Neural progenitor cell (in vitro differentiated cells): ENCODE measurements around the gene CAVIN2. TPM values are rescaled to one million over a fixed set of nuclear protein-coding genes. Genes with fewer than 3 reads are reported as not detected.

Source experiments
- DNase-seq: peaks from one replicate; pipeline ENCODE4 v3.0.0-alpha.2; 2016; ENCODE audit warnings: low spot score
- H2AFZ ChIP-seq: fragments of 200-600 bp; sonication (generic); replicated peaks from 2 replicates; pipeline ENCODE4 v1.6.1; 2016; ENCODE audit warnings: antibody characterized with exemption
- H3F3A ChIP-seq: fragments of 200-600 bp; sonication (generic); 2 replicates; pipeline ENCODE4 v1.6.1; 2016; ENCODE audit warnings: antibody characterized with exemption, low read depth
- H3K27ac ChIP-seq: fragments of 200-600 bp; sonication (generic); 2 replicates; pipeline ENCODE4 v1.5.1; 2016; ENCODE audit warnings: mild to moderate bottlenecking
- H3K27me3 ChIP-seq: fragments of 200-600 bp; sonication (generic); 2 replicates; pipeline ENCODE4 v1.6.1; 2016; ENCODE audit warnings: mild to moderate bottlenecking, moderate library complexity
- H3K36me3 ChIP-seq: fragments of 200-600 bp; sonication (generic); 2 replicates; pipeline ENCODE4 v1.5.1; 2016
- H3K4me1 ChIP-seq: fragments of 200-600 bp; sonication (generic); 2 replicates; pipeline ENCODE4 v1.6.1; 2016; ENCODE audit warnings: mixed run types
- H3K4me2 ChIP-seq: fragments of 200-600 bp; sonication (generic); 2 replicates; pipeline ENCODE4 v1.6.1; 2016
- H3K4me3 ChIP-seq: fragments of 200-600 bp; sonication (generic); 2 replicates; pipeline ENCODE4 v1.5.1; 2016
- H3K79me2 ChIP-seq: fragments of 200-600 bp; sonication (generic); 2 replicates; pipeline ENCODE4 v1.6.1; 2016; ENCODE audit warnings: low read depth
- H3K9ac ChIP-seq: fragments of 200-600 bp; sonication (generic); 2 replicates; pipeline ENCODE4 v1.6.1; 2016
- H3K9me3 ChIP-seq: fragments of 200-600 bp; sonication (generic); 2 replicates; pipeline ENCODE4 v1.5.1; 2016; ENCODE audit warnings: low read depth
- H4K20me1 ChIP-seq: fragments of 200-600 bp; sonication (generic); 2 replicates; pipeline ENCODE4 v1.6.1; 2016; ENCODE audit warnings: low read depth
- H3K27ac Mint-ChIP-seq: 3 replicates; pipeline ENCODE4 v1.8.0; 2021; ENCODE audit warnings: mixed read lengths
- H3K27me3 Mint-ChIP-seq: 2 replicates; pipeline ENCODE4 v1.8.0; 2022; ENCODE audit warnings: low read depth, mild to moderate bottlenecking, inconsistent platforms, moderate library complexity, mixed read lengths; ENCODE audit not compliant: insufficient read depth
- H3K36me3 Mint-ChIP-seq: 3 replicates; pipeline ENCODE4 v1.8.0; 2021; ENCODE audit warnings: mixed read lengths
- H3K4me1 Mint-ChIP-seq: 3 replicates; pipeline ENCODE4 v1.8.0; 2021; ENCODE audit warnings: mixed read lengths
- H3K4me3 Mint-ChIP-seq: 3 replicates; pipeline ENCODE4 v1.8.0; 2021; ENCODE audit warnings: mild to moderate bottlenecking, moderate library complexity, mixed read lengths
- H3K9me3 Mint-ChIP-seq: 3 replicates; pipeline ENCODE4 v1.8.0; 2020; ENCODE audit warnings: mixed read lengths
- EZH2 ChIP-seq: fragments of 200-600 bp; sonication (generic); IDR thresholded peaks from 2 replicates; pipeline ENCODE4 v1.6.1; 2017; ENCODE audit warnings: antibody characterized with exemption, mild to moderate bottlenecking, moderate library complexity
- EZH2phosphoT487 ChIP-seq: fragments of 200-600 bp; sonication (generic); IDR thresholded peaks from 2 replicates; pipeline ENCODE4 v1.6.1; 2017; ENCODE audit warnings: antibody characterized with exemption
- total RNA-seq: library from RNA; depleted of rRNA; stranded (reverse); fragments of >200 nt; gene quantifications from 2 replicates; pipeline ENCODE4 v1.2.3, GENCODE V29; 2015; ENCODE audit warnings: low replicate concordance
- TF ChIP-seq, protein P1 (sequence below): fragments of 200-600 bp; sonication (generic); IDR thresholded peaks from 2 replicates; pipeline ENCODE4 v1.5.1; 2017; ENCODE audit warnings: antibody characterized with exemption, mild to moderate bottlenecking

The CAVIN2 gene, protein sequence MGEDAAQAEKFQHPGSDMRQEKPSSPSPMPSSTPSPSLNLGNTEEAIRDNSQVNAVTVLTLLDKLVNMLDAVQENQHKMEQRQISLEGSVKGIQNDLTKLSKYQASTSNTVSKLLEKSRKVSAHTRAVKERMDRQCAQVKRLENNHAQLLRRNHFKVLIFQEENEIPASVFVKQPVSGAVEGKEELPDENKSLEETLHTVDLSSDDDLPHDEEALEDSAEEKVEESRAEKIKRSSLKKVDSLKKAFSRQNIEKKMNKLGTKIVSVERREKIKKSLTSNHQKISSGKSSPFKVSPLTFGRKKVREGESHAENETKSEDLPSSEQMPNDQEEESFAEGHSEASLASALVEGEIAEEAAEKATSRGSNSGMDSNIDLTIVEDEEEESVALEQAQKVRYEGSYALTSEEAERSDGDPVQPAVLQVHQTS
- not detected in 2 replicates for total RNA-seq

DNA sequence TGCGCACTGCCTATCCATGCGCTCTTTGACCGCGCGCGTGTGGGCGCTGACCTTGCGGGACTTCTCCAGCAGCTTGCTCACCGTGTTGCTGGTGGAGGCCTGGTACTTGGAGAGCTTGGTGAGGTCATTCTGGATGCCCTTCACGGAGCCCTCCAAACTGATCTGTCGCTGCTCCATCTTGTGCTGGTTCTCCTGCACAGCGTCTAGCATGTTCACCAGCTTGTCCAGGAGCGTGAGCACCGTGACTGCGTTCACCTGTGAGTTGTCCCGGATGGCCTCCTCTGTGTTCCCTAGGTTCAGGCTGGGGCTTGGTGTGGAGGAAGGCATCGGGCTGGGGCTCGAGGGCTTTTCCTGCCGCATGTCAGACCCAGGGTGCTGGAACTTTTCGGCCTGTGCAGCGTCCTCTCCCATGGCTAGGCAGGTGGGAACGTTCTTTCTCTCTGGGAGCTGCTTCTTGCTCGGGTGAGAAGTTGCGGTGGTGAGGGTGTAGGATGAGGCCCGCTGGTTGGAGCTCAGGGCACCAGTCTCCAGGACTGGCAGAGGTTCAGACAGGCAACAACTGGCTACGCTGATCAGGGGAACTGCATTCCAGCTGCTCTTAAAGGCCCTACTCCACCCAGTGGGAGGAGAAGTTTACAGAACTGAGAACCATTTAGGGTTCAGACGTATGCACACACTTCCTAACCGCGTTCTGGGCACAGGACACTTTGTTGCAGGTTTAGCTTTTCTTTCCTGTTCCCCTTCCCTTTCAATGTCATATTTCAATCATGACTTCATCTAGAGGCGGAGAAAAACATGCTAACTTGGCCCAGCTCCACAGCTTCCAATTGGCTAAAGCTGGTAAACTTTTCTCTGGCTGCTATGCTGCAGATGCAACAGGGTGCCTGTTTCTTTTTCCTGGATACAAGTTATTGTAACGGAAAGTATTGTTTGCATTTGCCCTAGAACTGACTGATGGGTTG is at the start of gene CAVIN2:
Gene CAVIN2 (minus strand): TSS at position 574 of the 962 bp plus-strand sequence. CDS start 163 bp downstream, at position 411.
- DNase-seq = peak; percentile 7
- Histone ChIP-seq H3K4me2 (no peak within 1 kb of the TSS), H3K27ac (no peak within 1 kb of the TSS), H3K27me3 (no peaks in the 10 kb centered on the region), H2AFZ (no peak within 1 kb of the TSS), H4K20me1 (no peaks in the 10 kb centered on the region), H3K36me3 (no peaks in the 10 kb centered on the region), H3F3A (no peaks in the 10 kb centered on the region), H3K79me2 (no peaks in the 10 kb centered on the region), H3K4me1 (peaks cover 12% of the 10 kb centered on the region), H3K4me3 (no peak within 1 kb of the TSS), H3K9me3 (no peaks in the 10 kb centered on the region), H3K9ac (no peak within 1 kb of the TSS)
- H3K4me3 Mint-ChIP-seq = no peak within 1 kb of the TSS
- H3K27ac Mint-ChIP-seq = no peak within 1 kb of the TSS
- no peaks in the 10 kb centered on the region for H3K27me3 Mint-ChIP-seq
- no peak for TF ChIP-seq EZH2phosphoT487
- TF ChIP-seq, protein P1, sequence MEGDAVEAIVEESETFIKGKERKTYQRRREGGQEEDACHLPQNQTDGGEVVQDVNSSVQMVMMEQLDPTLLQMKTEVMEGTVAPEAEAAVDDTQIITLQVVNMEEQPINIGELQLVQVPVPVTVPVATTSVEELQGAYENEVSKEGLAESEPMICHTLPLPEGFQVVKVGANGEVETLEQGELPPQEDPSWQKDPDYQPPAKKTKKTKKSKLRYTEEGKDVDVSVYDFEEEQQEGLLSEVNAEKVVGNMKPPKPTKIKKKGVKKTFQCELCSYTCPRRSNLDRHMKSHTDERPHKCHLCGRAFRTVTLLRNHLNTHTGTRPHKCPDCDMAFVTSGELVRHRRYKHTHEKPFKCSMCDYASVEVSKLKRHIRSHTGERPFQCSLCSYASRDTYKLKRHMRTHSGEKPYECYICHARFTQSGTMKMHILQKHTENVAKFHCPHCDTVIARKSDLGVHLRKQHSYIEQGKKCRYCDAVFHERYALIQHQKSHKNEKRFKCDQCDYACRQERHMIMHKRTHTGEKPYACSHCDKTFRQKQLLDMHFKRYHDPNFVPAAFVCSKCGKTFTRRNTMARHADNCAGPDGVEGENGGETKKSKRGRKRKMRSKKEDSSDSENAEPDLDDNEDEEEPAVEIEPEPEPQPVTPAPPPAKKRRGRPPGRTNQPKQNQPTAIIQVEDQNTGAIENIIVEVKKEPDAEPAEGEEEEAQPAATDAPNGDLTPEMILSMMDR = no peak
- TF ChIP-seq EZH2 = no peak
- no peaks in the 10 kb centered on the region for H3K9me3 Mint-ChIP-seq
- H3K36me3 Mint-ChIP-seq = no peaks in the 10 kb centered on the region
- peaks cover 30% of the 10 kb centered on the region for H3K4me1 Mint-ChIP-seq

DNA sequence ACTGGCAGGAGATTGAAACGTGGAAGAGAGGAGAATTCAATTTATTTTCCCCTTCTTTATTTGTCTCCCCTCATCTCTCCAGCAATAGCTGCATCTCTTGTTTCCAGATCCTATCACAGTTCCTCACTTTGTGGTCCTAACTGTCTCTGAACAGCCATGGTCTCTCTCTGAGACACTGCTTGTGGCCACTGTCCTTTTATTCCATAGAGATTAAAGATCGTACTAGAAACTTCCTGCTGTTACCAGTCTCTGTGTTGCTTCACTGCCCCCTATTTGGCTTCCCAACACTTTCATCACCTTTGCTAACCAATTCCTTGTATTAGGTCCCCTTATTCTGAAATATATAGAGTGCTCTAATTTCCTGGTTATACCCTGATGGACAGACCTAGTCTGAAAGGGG is 48.9 kb upstream of the CAVIN2 start:
- Mint-ChIP-seq H3K4me3 (no peak overlapping the region), H3K4me1 (peaks cover 6% of the 10 kb centered on the region), H3K9me3 (peaks cover 15% of the 10 kb centered on the region), H3K36me3 (no peaks in the 10 kb centered on the region), H3K27ac (no peak overlapping the region), H3K27me3 (no peaks in the 10 kb centered on the region)
- no peaks in the 10 kb centered on the region for H4K20me1 ChIP-seq
- H3K4me1 ChIP-seq = peaks cover 5% of the 10 kb centered on the region
- H3F3A ChIP-seq = peaks cover 3% of the 10 kb centered on the region
- H2AFZ ChIP-seq = no peak overlapping the region
- no peak for DNase-seq
- H3K4me2 ChIP-seq = no peak overlapping the region
- no peaks in the 10 kb centered on the region for H3K36me3 ChIP-seq
- no peaks in the 10 kb centered on the region for H3K79me2 ChIP-seq
- TF ChIP-seq EZH2 (no peak), EZH2phosphoT487 (no peak)
- TF ChIP-seq, protein P1 = no peak
- H3K9me3 ChIP-seq = no peaks in the 10 kb centered on the region
- H3K9ac ChIP-seq = no peak overlapping the region
- no peaks in the 10 kb centered on the region for H3K27me3 ChIP-seq
- no peak overlapping the region for H3K4me3 ChIP-seq
- no peak overlapping the region for H3K27ac ChIP-seq

DNA sequence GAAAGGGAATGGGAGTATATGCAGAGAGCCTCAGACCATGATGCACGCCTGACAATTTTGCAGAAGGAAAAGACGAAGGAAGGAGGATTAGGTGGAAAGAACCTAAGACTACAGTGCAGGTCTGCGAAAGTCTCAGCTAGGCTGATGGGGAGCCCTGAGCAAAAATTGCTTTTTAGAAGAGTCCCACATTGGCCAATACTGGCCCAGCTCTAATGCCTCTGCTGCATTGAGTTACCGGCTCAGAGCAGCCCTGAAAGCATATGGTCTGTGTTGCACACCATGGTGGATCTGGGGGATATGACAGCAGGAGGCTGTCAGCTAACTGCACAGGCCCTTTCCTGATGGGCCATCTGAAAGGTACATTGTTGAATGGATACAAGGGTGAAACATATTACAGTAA is 48.3 kb upstream of the CAVIN2 start:
- H3K36me3 ChIP-seq = no peaks in the 10 kb centered on the region
- H3K4me2 ChIP-seq = no peak overlapping the region
- no peaks in the 10 kb centered on the region for H3K79me2 ChIP-seq
- H3K4me1 ChIP-seq = peaks cover 5% of the 10 kb centered on the region
- H3K4me3 ChIP-seq = no peak overlapping the region
- H3F3A ChIP-seq = peaks cover 3% of the 10 kb centered on the region
- H3K4me1 Mint-ChIP-seq = peaks cover 6% of the 10 kb centered on the region
- no peaks in the 10 kb centered on the region for H4K20me1 ChIP-seq
- no peak overlapping the region for H3K27ac ChIP-seq
- H3K4me3 Mint-ChIP-seq = no peak overlapping the region
- no peak overlapping the region for H3K9ac ChIP-seq
- H3K9me3 Mint-ChIP-seq = peaks cover 9% of the 10 kb centered on the region
- H3K27me3 Mint-ChIP-seq = no peaks in the 10 kb centered on the region
- no peak overlapping the region for H2AFZ ChIP-seq
- no peak overlapping the region for H3K27ac Mint-ChIP-seq
- H3K9me3 ChIP-seq = no peaks in the 10 kb centered on the region
- TF ChIP-seq EZH2 (no peak), EZH2phosphoT487 (no peak)
- TF ChIP-seq, protein P1 = no peak
- DNase-seq = no peak
- H3K27me3 ChIP-seq = no peaks in the 10 kb centered on the region
- H3K36me3 Mint-ChIP-seq = no peaks in the 10 kb centered on the region
